GM18526 (cell line): ENCODE results near the gene TCP11.

Experiments used
- POLR2A ChIP-seq: IDR thresholded peaks from 3 replicates; pipeline ENCODE4 v1.6.1; 2011; ENCODE audit not compliant: insufficient read length; ENCODE audit errors: extremely low read depth

TCP11 gene

DNA sequence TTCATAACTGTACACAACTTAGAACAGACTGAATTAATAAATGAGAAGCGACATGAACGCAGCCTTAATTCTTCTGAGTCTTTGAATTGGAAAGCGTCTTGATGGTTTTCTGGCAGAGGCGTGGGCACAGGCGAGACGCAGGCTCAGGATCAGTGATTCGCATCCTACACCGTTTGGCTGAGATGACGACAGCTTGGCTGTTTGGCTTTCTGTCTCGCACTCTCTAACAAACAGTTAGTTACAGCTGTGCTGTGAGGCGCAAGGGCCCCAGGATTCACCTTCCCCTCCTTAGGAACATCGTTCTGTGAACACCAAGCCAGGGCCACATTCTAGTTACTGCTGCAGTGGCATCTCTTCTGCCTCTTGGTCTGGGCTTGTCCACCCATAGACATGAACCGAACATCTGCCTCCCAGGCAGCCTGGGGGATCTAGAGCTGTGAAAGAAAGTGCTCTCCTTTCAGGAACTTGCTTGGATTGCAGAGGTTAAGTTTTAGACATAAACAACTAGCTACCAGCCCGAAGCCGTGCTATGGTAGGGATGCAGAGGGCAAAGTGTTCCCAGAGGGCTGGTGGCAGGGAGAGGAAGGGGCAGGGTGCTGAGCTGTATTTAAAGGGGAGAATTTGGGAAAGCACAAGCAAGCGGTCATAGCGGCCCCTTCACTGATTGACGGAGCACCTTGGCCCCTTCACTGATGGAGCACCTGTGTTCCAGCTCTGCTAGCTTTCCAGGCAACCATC lies 49.6 kb downstream of the TCP11 start:
- TF ChIP-seq POLR2A, result no peak

DNA sequence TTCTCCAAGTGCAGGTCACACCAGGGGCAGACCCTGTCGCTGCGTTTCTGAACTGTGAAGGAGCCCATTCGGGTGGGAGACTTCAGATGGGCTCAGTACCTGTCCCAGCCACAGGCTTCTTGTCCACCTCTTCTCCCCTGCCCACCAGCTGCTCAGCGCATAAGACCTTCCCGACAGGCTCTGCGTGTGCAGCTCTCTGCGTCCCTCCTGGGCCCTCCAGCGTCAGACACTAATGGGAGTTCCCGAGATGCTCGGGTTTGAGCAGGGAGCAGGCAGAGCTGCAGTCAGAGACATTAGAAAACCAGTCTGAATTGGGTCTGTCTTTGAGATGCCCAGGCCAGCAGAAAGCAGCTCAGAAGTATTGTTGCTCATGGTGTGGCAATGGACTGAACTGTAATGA lies 50.4 kb downstream of the TCP11 start:
- TF ChIP-seq POLR2A, result no peak

DNA sequence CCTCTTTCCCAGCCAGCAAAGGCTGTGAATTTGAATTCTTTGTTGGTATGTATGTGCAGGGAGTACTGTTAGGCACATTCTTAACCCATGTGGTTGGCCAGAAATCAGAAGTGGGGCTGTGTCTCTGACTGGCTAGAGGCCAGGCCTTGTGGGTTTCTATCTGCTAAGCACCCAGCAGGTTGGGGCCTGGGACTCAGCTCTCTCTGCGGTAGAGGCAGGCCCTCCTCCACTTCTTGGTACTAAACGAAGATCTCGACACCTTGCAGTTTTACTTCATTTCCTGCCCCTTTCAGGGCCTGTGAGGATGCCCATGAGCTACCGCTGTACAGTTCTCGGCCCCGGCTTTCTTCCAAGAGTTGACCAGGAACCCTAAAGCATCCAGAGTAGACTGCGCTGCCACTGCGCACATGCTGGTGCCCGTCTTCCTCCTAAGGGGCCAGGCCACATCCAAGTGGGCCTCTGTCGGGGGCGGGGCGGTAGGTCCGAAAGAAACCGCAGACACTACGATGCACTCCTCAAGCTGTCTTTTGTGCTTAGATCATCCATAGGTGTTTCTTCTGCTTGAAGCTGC lies 51.1 kb downstream of the TCP11 start:
- no peak for TF ChIP-seq POLR2A

DNA sequence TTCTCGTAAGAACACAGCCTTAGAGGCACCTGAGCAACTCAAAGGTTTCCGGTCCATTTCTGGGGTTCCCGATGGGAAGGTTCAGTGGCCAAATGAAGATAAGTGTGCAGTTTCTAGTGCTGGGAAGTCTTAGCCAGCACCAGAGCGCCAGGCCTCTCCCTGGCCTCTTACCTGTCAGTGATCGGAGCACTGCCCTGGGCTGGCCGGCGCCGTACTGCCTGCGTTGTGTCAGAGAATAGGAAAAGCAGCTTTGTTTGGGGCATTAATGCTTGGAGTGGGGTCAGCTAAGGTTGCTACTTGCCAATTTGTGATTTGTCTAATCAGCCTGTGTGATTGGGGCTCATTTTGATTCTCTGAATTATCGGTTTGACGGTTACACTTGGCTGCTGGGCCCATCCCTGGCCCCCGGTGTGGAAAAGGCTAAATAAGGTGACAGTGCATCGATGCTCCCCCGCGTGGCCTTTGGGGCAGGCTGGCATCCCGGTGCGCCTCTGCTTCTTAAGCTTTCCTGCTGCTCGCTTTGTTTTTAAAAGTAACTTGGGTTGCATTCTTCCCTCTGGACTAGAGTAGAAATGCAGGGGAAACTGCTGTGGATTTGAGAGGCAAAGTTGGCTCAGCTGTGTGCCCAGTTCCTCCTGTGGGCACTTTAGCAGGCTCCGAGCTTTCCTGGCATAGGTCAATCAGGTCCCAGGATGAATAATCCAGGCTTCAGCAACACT lies 51.8 kb downstream of the TCP11 start:
- no peak for TF ChIP-seq POLR2A

DNA sequence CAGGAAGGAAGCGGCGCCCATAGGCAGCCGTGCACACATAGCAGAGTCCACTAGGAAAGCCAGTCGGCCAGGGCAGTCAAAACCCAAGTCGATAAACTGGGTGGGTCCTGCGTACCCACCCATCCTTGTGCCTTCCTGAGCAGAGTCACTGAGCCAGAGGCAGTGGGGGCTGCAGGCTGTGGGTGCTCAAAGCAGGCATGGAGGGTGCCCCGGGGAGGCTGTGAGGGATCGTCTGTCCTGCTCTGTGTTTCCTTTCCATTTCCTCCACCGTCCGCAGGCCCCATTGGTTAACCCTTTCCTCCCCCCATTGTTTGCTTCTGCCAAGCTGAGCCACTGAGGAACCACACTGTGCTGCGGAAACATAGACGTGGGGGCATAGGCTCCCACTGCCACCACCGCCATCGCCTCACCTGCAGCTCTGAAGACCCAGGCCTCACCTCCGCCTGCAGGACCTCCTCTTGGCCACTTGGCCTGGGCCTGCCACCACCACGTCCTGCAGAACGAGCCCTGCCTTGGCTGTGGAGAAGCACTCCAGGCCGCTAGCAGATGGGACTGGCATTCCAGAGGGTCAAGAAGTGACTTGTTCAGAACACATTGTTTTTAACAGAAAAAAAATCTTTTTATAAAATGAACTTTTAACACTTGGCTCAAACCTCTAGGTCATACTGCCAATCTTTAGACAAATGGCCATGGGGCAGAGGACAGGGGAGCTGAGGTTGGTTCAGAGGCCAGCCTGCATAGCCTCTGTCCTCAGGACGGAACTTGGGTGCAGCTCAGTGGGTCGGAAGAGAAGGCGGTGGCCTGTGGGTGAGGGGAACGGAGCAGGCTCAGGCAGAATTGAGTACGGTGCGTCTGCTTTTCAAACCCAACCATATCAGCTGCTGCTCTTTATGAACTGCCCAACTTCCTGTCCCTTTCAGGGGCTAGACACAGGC lies 52.6 kb downstream of the TCP11 start:
- TF ChIP-seq POLR2A, result no peak

DNA sequence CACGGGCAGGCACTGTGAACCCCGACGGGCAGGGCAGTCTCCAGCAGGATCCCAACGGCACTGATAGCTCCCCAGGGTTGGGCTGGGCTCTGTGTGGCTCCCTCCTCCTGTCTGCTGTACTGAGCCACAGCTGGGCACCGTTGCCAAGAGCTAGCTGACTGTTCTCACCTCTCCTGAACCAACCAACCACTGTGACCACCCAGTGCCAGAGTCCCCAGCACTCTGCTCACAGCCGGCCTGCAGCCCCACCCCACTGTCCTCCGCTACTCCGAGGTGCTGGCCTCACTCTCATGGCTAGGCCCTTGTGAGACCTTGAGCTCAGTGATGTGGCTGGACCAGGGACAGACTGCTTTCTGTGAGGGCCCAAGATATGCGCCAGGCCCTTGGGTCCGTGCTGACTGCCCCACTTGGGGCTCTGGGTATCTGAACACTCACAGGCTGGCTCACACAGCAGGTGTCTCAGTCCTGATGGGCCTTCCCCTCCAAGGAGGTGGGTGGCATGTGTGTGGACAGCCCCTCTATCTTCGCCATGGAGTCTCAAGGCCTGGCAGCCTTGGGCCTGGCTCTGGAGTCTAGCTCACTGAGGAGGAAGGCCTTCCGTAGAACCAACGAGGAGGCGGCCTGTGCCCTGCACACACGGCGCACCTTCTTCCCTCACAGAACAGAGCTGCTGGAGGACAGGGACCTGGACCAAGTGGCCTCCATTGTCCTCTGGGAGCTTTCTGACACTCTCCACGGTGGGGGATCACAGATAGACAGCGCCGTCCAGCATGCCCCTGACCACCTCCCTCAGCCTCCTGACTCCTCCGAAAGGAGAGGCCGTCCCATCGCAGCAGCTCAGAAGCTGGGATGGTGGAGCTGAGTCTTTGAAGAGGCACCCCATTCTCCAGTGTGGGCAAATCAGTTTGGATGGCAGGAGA lies 53.5 kb downstream of the TCP11 start:
- TF ChIP-seq POLR2A, result no peak

DNA sequence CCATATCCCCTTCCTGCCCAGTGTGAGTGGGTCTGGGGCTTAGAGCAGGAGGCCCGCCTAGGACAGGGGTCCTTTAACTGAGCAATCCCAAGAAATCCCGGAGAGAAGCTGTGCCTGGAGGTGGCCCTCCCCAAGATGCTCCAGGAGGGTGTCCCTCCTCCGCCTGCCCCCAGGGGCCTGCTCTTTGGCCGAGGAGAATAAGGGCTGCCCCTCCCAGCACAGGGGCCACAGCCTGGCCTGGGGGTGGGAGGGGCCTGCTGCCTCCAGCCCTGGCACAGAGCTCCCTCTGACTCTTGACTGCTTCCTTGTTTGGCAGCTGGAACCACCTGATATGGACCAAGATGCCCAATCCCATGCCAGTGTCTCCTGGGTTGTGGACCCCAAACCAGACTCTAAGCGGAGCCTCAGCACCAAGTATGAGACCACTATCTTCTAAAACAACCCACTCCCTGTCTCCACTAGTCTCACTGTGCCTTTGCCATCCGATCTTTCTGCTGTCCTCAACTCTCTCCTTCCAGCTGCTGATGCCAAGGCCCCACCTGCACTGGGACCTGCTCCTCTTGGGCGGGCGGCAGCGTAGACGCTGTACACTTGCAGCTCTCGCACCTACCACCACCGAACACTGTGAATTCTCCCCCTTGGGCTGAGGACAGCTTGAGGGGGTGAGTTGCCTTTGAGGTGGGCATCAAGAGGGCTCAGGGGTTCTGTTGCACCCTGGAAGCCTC lies 54.3 kb downstream of the TCP11 start:
- TF ChIP-seq POLR2A, result no peak

DNA sequence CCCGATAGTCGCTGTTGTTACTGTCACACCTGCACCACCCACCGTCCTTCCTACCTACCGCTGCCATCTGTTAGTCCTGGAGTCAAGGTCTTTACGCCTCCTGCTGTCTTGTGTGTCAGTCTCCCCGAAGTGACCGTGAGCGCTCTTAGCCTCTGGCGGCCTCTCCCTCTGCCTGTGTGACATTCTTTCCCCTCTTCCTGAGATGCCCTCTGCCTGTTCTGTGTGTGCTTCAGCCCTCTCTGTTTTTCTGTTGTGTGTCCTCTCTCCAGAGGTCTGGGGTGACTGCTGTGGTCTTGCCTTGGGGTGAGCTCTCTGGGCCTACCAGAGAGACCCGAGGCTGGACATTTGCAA lies 54.9 kb downstream of the TCP11 start:
- no peak for TF ChIP-seq POLR2A

DNA sequence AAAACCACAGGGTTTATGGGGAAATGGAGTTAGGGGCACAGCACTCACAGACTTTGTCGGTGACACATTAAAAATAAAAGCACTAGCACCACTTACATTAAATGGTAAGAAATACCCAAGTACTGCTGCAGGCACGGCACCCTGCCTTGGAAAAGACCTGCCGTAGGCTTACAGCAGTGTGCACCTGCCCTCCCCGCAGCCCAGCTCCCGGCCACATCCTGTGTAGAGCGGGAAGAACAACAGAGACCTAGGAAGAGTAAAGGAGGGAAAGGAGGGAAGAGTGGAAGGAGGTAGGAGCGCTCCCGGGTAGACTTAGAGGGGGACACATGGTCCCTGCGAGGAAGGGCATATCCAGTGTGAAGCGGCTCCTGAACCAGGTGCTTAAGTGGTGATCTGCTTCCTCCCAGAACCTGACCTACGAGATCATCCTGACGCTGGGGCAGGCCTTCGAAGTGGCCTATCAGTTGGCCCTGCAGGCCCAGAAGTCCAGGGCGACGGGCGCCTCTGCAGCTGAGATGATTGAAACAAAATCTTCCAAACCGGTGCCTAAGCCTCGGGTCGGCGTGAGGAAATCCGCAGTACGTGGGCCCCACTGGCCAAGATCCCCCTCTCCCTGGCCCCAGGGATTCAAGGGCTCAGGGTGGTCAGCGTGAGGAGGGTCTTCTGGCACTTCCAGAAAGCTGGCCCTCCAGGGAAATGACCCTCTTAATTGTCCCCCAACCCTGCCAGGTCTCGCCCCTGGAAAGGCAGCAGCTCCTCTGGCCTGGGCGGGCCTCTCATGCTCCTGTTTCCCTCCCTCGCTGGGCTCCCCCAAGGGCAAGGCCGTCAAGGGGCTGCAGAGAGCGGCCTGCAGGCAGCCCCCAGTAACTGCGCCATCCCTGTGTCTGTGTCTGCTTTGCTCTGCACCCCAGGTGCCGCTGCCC lies 55.5 kb downstream of the TCP11 start:
- TF ChIP-seq POLR2A, result no peak

DNA sequence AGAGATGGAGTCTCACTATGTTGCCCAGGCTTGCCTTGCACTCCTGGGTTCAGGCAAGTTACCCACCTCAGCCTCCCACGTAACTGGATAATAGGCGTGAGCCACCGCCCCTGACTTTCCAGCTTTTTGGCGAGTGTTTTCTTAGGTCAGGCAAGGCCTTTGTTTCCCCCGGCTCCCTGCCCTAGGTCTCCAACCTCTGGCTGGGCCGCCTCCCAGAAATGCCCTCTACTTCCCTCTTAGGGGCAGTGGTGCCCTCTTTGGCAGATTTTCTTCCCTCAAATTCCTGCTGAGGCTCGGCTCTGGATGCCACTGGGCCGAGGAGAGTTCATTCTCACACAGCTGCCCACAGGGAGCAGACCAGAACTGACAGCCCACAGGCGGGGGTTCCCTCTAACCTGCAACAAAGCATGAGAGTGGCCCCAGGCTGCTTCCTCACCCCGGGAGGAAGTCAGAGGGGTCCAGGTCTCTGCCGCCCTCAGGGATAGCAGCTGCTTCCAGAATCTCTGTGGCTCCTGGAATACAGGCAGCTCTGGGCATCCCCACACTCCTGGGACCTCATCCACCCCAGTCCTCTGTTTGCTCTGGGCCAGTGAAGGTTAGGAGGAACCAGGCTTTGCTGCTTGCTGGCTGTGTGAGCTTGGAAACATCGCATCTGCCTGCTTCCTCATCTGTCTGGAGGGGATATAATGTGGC lies 56.5 kb downstream of the TCP11 start:
- TF ChIP-seq POLR2A, result no peak

DNA sequence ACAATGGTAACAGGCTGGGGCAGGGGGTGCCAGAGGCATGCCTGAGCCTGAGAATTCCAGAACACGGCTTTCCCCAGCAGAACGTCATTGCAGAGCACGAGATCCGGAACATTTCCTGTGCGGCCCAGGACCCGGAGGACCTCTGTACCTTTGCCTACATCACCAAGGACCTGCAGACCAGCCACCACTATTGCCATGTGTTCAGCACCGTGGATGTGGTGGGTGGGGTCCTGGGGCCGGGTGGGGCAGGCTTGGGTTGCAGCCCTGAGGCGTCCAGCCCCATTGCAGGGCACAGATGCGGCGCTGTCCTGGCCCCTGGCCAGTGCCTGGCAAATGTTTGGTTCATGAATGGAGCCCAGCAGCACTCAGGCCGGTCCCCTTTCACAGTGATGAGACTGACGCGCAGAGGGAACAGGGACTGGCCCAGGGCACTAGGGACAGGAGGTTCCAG lies 57.1 kb downstream of the TCP11 start:
- no peak for TF ChIP-seq POLR2A

DNA sequence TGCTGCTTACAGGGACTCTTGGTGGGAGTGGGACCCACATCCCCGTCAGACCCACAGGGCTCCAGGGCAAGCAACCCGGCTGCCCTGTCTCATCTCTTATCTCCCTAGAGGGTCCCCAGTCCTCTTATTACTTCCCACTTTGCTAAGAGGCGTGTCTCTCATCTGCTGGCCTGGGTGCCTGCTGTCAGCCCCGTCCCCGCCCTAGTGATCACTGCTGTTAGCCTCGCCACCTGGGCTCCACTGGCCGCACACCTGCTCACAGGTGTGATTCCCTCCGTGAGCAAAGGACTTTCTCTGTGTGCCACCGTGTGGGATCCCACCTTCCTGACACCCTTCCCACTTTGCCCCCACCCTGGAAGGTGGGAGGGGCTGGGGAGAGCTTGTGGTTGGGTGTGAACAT lies 57.6 kb downstream of the TCP11 start:
- no peak for TF ChIP-seq POLR2A
